Ishikawa (cell line): ENCODE results near the gene MAMLD1.

Experiments
- CEBPB ChIP-seq: IDR thresholded peaks from 2 replicates; pipeline ENCODE4 v1.6.1; 2012
- EP300 ChIP-seq: IDR thresholded peaks from 2 replicates; pipeline ENCODE4 v1.6.1; 2012; ENCODE audit warnings: borderline replicate concordance
- MAX ChIP-seq: IDR thresholded peaks from 2 replicates; pipeline ENCODE4 v1.6.1; 2012
- TAF1 ChIP-seq: IDR thresholded peaks from 2 replicates; pipeline ENCODE4 v1.6.1; 2012; ENCODE audit warnings: low read depth, mild to moderate bottlenecking

DNA sequence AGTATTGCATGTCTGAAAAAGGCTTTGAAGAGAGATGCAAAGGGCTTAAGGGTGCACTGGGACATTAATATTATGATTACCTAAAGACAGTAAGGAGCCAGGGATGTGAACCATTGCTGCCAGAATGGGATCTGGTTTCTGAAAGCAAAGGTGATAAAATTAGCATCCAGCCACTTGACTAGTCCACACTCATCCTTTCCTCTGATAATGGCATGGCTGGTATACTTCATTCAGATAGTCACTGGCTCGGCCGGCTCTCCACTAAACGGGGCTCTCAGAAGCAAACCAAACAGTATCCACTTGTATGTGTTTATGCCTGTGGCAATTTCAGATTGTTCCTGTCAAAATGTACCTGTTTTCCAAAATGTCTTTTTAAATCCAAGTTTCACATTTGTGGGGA lies 46.4 kb downstream of the MAMLD1 start:
- no peak for TF ChIP-seq MAX
- no peak for TF ChIP-seq EP300
- no peak for TF ChIP-seq CEBPB
- TF ChIP-seq TAF1 = no peak
